ENCODE measurements around the gene PDE9A.

Gene PDE9A

DNA sequence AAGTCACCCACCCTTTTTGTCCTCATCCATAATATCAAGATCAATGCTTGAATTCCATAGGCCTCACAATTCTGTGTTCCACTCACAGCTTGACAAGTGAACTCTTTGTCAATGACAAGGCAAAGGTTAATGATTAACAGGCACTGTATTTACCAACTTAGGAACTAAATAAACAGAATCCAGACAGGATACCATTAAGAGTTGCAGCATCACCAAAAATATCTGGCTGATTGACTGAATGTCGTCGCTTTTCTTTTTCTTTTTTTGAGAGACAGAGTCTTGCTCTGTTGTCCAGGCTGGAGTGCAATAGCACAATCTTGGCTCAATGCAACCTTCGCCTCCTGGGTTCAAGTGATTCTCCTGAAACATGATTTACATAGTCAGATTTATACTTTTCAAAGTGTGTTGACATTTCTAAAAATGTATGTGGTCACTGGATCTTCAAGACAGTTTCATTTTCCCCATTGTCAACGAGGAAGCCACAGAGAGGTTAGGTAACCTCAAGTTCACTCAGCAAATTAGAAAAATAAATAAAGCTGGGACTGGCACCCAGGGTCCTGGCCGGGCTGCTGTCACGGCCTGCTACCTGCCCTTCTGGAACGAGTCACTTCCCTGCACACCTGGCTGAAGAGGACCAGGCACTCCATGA lies 81.0 kb downstream of the PDE9A start:
- in situ Hi-C loops (cut with MboI; ENCODE audit: low sequenced_read_pairs), result no loop called here

DNA sequence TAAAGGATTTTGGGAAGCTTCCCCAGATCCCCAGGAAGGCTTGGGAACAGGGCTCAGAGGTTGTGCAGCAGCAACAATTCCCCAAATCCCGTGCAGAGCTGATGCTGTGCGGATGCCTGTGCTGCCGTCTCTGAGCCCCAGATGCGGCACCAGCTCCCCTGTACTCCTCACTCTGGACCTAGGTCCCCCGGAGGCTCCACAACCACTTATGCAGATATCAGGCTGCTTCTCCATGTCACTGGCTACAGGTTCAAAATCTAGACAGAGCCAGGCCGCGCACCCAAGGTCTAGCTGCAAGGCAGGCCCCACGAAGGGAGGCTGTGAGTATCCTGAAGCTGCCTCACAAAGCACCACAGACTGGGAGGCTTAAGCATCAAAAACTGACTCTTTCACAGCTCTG lies 81.6 kb downstream of the PDE9A start:
- in situ Hi-C loops (cut with MboI; ENCODE audit: low sequenced_read_pairs), result no loop called here

- in situ Hi-C loops (cut with MboI; ENCODE audit: low sequenced_read_pairs), result no loop called here
Measured at GRCh38 chr21:42735944-42736343, 82.5 kb downstream of the PDE9A start.

DNA sequence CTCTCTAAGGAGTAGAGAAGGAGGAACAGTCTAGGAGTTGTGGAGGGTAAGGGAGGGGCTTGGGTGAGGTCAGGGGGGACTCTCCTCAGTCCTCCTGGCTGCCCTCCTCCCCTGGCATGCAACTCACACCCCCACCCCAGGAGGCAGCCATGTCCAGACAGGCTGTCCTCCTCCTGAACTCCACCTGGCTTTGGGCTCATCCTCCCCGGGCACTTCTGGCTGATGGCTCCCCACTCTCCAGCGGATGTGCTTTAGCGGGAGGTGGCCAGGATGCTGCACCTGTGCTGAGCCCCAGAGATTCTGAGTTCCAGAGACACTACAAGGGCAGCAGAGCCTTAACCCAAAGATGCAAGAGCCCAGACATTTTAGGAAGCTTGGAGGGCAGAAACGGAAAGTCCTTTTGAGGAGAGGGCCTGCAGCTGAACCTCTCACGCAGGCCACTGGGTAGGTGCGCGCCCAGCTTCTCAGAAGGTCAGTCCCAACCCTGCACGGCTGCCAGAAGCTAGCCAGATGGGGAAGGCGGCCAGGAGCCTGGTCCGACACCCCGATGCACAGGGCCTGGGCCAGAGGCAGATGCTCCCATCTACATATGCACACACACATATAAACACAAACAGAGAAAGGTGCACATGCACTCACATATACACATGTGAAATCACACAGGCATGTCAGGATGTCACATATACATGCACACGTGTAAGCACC lies 83.4 kb downstream of the PDE9A start:
- in situ Hi-C loops (cut with MboI; ENCODE audit: low sequenced_read_pairs), result no loop called here

- in situ Hi-C loops (cut with MboI; ENCODE audit: low sequenced_read_pairs), result no loop called here
Measured at GRCh38 chr21:42737951-42738590, 84.7 kb downstream of the PDE9A start.

DNA sequence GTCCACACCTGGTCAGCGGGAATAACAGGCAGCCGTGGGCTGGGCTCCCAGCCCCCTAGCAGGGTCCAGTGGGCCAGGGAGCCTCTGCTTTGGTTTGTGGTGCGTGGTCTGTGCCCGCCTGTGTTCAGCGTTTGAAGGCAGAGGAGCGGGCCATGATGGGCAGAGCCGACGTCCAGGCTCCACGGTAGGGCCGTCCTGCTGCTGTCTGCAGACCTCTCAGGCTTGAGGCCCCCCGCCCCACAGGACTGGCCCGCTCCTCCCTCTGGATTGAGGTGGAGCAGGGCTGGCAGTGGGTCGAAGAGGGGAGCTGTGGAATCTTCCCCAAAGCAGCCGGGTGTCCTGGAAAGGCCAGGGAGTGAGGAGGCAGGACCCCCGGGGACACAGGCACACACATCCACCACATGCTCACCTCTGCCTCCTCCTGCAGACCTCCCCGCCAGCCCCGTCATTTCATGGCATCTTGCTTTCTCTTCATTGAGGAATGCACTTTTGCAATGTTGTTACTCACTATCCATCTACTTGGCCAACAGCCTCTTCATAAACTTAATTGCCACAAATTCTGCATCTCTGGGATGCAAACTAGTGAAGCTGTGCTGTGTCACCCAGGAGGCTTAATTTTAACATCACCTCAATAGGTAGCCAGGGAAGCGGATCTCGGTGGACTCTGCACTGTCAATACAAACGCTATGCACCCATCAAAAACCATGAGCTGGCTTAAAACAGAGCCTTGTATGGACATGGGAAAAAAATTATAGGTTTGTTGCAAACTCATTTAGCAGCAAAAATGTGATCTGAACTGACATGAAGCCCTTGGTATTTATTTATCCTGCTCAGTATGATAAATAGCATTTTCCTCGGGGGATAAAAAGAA lies 85.9 kb downstream of the PDE9A start:
- in situ Hi-C loops (cut with MboI; ENCODE audit: low sequenced_read_pairs), result no loop called here

DNA sequence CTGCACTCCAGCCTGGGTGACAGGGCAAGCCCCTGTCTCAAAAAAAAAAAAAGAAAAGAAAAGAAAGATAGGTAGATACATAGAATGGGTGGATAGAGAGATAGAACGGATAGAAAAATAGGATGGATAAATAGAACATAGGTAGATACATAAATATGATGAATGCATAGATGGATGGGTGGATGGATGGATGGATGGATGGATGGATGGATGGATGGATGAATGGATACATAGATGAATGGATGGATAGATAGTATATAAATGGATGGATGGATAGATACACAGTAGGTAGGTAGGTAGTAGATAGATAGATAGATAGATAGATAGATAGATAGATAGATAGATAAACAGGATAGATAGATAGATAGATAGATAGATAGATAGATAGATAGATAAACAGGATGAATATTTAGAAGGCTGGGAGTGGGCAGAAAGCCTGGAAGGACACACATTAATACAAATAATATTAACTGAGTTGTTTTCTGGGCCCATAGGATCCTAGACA lies 87.0 kb downstream of the PDE9A start:
- in situ Hi-C loops (cut with MboI; ENCODE audit: low sequenced_read_pairs), result no loop called here

DNA sequence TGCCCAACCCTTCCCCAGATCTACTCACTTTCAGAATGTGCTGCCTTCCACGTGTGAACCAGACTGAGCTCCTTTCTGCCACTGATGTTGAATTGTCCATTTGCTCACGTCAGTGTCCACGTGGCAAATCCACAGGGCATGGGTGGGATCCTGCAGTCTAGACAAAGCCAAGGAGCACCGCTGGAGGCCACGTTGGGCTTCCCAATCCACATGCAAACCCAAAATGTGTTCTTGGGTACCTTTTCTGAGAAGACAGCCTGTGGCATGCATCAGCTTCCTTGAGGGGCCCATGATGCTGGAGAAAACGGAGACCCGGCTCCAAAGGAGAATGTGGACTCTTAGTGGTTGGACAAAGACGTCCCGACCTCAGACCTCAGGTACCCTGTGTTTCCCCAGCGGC lies 87.6 kb downstream of the PDE9A start:
- in situ Hi-C loops (cut with MboI; ENCODE audit: low sequenced_read_pairs), result no loop called here

DNA sequence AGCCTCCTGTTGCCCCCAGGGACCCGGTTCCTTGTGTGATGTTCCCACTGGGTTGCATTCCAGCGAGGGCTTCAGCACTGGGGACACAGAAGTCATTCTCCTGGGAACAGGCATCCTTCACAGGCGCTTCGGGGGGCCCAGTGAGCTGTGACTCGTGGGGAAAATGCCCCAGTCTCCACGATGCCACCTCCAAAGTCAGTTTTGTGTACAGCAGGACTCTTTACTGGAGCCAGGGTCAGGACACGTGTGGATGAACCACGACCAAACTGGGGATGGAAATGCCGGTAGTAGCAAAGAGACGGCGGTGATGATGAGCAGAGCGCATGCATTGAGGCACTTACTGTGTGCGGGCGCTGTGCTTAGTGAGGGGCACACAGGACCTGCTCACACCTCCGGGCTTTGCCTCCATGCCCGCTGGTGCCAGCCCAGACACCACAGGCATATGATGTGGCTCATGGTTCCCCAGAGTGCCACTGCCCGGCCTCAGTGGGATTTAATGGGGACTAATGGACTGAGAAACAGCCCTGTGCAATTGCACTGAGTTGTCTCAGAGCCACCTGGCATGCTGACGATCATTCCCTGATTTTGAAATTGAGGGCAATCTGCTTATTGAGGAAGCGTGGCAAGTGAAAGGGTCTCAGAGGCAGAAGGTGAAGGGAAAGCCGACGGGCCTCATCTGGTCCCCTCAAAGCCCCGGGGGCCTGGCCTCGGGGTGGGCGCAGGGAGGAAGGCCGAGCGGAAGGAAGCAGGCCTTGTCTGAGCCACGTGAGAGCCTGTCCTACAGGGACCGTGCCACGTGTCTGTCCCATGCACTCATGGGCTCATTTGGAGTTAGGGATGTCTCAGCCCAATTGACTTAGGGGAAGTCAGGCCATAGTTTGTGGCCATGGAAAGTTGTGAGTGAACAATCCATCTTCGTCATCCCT lies 91.4 kb downstream of the PDE9A start:
- in situ Hi-C loops (cut with MboI; ENCODE audit: low sequenced_read_pairs), result no loop called here

GRCh38 chr21:42745511-42746239 lies 92.3 kb downstream of the PDE9A start:
- in situ Hi-C loops (cut with MboI; ENCODE audit: low sequenced_read_pairs), result no loop called here

DNA sequence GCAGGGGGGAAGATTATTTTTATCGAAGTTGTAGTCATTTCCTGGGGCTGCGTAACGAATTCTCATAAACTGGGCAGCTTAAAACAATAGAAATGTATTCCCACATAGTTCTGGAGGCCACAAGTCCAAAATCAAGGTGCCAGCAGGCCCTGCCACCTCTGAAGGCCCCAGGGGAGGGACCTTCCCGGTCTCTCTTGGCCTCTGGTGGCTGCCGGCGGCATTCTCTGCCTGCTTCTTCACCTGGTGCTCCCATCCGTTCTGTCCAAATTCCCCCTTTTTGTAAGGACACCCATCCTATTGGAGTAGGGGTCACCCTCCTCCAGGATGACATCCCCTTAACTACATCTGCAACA lies 92.8 kb downstream of the PDE9A start:
- in situ Hi-C loops (cut with MboI; ENCODE audit: low sequenced_read_pairs), result no loop called here

DNA sequence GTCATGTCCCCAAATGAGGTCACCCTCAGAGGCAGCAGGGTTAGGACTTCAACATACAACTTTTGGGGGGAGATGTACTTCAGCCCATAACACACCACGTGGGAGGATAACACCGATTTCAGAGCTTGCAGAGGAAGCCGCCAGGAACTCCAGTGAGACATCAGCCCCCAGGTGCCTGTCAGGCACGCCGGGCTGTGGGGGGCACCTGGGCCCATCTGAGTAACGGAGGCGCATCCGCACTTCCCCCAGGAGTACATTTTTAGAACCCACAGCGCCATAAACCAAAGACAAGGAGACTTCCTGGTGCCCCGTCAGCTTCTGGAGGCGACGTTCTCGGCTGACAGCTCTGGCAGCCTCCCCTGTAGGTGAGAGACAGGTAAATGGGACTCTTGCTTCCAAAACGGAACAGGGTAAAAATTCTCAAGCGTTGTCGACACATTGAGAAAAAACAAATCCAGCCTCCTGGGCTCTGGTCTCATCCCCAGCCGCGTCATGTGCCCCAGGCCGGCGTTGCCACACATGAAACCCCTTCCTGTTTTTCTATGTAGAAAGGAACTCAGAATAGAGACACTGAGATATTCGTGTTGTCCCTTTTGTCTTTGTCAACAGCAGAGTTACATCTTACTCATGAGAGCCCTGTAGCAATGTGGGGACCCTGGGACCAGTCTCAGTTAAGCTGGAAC lies 93.3 kb downstream of the PDE9A start:
- in situ Hi-C loops (cut with MboI; ENCODE audit: low sequenced_read_pairs), result no loop called here

DNA sequence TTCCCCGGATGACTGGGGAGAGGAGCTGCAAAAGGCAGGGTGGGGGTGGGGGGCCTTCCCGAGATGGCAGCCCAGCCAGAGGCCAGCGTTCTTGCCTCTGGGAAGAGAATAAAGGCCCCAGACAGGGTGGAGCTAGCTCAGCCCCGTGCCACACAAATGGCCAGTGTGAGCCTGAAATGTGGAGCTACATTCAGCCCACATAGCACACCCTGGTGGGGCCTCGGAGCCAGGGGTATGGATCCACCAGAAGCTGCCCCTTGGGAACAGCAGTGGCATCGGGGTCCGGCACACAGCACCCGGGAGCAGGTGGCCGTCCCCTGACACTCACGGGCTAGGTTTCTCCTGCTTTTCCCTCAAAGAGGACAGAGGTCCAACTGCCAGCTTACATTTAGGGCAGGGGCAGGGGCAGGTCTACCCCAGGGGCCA lies 93.9 kb downstream of the PDE9A start:
- in situ Hi-C loops (cut with MboI; ENCODE audit: low sequenced_read_pairs), result no loop called here

- in situ Hi-C loops (cut with MboI; ENCODE audit: low sequenced_read_pairs), result no loop called here
Measured at GRCh38 chr21:42747746-42748351, 94.4 kb downstream of the PDE9A start.

DNA sequence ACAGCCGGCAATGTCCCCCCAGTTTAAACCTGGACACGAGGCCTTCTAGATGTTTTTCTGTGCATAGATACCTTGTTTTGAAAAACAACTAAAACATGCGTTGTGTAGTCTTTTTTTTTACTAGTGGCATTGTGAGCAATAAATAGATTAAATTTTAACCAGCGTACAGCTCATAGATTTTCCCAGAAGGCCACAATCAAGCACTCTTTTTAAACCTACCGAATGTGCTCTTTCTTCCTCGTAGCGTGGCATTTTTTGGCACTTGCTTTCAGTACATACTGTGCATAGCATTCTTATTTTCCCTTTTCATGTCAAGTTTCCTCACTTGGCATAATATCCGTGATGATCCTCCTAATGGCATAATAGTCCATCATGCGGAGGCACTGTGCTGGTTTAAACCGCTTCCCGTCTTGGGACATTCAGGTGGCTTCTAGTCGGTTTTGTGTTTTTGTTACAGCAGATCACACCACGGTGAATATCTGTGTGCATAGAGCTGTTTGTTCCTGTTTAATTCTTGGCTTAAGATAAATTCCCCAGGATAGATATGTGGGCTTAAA lies 95.3 kb downstream of the PDE9A start:
- in situ Hi-C loops (cut with MboI; ENCODE audit: low sequenced_read_pairs), result no loop called here

- in situ Hi-C loops (cut with MboI; ENCODE audit: low sequenced_read_pairs), result no loop called here
Measured at GRCh38 chr21:42750737-42751530, 97.5 kb downstream of the PDE9A start.

- in situ Hi-C loops (cut with MboI; ENCODE audit: low sequenced_read_pairs), result no loop called here
Measured at GRCh38 chr21:42751866-42752265, 98.4 kb downstream of the PDE9A start.
